Measurements from ENCODE around the gene FLT3LG.

Gene FLT3LG, protein sequence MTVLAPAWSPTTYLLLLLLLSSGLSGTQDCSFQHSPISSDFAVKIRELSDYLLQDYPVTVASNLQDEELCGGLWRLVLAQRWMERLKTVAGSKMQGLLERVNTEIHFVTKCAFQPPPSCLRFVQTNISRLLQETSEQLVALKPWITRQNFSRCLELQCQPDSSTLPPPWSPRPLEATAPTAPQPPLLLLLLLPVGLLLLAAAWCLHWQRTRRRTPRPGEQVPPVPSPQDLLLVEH

DNA sequence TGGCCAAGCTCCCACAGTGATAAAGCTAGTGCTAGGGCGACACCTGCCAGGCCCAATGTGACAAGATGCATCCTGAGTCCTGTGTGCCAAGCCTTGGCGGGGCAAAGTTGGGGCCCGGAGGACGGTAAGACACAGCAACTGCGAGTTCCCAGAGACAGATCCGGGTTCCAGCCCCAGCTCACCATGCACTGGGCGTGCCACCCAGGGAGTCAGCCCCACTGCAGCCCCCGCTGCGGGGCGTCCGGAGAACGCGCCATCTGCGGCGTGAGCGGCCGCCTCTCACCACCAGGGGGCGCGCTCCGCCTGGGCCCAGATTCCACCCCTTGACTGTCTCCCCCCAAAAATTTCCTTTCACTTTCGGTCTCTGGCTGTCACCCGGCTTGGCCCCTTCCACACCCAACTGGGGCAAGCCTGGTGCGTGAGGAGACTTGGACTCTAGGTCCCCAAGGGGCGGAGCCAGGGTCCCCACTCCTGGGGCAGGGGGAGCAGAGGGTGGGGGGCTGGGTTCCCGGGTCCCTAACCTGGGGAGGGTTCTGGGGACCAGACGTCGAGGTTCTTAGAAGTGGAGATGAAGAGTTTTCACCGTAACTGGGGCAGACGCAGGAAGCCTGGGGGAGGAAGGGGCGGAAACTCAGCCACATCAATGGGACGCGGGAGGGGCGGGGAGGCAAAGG is at the start of gene FLT3LG:
TSS of gene FLT3LG (plus strand) at position 348 of the 674 bp plus-strand sequence. CDS start 425 bp downstream, outside the sequence.
- peak; percentile 92 for DNase-seq
- in situ Hi-C loops (cut with MboI; ENCODE audit: low pct_unique_long_range_greater_than_20kb, low sequenced_read_pairs), result no loop called here

DNA sequence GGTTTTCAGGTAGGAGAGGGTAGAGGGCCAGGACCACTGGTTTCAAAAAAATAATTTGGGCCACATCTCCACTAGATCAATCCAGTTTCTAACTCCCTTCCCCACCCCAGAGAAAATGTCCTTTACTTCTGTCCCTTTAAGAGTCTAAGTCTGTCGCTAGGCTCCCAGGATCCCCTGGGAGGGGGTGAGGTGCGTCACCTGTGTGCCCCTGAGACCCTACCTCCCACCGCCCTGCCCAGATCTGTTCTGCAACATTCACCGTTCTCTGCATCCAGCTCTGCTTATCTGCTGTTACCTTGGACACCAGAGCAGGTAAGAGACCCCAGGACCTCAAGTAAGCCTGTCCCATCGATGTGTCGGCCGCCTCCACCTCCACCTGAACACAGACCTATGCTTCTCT is 48.8 kb upstream of the FLT3LG start, which contains the start of gene GFY:
TSS of gene GFY (plus strand) at position 211 of the 400 bp plus-strand sequence. CDS start 1,043 bp downstream, outside the sequence.
- in situ Hi-C loops (cut with MboI; ENCODE audit: low pct_unique_long_range_greater_than_20kb, low sequenced_read_pairs), result no loop called here
- no peak for DNase-seq

DNA sequence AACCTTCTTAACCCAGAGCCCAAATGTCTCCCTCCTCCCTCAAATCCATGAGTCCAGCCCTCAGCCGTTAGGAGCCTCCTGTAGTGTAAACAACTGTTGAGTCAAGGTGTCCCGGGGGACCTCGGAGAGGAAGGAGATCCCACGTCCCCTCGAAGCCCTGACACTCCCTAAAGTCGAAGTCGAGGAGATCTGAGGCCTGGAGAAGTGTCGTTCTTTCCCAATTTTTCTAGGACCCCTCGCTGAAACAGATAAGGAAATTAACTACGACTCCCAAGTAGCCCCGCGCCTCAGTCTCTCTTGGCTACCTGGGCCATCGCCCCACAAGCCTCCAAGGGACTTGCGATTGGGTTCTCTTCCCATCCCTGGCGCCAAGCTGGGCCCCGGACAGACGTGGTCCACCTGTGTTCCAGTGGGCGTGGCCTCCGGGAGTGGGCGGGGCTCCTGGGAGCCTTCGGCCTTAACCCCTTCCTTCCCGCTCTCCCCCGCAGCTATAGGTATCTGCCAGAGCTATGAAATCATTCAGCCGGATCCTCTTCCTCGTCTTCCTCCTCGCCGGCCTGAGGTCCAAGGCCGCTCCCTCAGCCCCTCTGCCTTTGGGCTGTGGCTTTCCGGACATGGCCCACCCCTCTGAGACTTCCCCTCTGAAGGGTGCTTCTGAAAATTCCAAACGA is 48.0 kb upstream of the FLT3LG start:
- DNase-seq, result peak; percentile 51
- in situ Hi-C loops (cut with MboI; ENCODE audit: low pct_unique_long_range_greater_than_20kb, low sequenced_read_pairs), result no loop called here

DNA sequence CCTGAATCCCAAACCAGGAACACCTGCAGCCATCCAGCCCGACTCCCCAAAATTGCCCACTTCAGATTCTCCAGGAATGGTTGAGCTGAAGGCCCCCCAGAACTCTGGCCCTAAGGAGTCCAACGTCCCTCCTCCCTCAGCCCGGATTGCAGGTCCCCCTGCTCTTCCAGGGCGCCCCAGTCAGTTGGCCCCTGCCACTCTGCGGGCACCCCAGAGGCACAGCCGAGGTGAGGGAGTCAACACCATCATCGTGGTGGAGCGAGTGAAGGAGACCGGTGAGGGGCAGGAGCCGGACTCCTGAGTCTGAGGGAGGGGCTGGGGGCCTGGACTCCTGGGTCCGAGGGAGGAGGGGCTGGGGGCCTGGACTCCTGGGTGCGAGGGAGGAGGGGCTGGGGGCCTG is 46.7 kb upstream of the FLT3LG start:
- no peak for DNase-seq
- in situ Hi-C loops (cut with MboI; ENCODE audit: low pct_unique_long_range_greater_than_20kb, low sequenced_read_pairs), result no loop called here

DNA sequence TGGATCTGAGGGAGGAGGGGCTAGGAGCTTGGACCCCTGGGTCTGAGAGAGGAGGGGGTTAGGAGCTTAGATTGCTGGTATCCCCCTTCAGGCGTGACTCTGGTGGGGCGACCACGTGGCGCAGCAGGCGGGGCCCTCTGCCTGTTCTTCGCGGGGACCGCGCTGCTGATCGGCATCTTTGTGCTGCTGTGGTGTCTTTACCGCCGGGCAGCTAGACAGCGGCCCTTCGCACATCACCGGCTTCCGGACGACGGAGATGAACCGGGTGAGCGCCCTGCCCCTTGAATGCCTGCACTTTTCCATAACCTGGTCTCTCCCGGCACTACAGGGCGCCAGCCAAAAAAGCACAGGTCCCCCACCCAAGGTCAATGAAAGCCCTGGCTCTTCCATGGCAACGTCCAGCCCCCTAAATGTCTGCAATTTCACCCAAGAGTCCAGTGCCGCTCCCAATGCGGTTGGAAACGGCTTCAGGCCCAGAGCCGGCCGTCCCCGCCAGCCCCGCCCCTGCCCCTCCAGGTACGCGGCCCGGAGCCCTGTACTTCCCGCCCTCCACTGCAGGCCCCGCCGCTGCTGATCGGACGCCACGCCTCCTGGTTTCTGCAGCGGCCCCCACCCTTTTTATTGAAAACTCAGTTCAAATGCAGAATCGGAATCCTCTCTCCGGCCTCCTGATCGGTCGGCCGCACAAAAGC is 46.0 kb upstream of the FLT3LG start:
- no peak for DNase-seq
- in situ Hi-C loops (cut with MboI; ENCODE audit: low pct_unique_long_range_greater_than_20kb, low sequenced_read_pairs), result no loop called here

DNA sequence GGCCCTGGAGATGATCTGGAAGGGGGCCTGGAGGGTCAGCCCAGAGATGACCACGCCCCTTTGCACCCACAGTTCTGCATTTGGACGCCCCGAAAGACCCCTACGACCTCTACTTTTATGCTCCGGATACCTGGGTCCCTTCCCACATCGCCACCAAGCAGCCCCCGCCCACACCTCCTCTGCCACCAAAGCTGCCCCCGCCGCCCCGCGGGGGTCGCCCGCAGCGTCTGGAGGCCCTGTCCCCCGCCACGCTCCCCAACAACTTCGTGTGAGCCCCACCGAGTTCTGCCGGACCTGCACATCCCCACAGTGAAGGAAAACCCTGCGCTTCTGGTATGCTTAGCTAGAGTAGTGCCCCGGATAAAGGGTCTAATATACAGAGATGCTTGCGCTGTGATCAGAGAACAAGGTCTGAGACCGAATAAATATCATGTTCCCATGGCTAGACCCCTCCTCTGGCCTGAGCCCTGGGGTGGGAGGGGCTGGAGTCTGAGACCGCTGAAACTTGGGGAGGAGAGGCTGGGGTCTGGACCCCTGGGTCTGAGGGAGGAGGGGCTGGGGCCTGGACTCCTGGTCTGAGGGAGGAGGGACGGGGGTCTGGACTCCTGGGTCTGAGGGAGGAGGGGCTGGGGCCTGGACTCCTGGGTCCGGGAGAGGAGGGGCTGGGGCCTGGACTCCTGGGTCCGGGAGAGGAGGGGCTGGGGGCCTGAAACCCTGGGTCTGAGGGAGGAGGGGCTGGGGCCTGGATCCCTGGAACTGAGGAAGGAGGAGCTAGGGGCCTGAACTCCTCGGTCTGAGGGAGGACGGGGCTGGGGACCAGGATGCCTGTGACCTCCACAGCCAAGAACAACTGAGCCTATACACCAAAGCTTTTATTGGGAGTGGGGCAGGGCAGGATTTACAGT is 45.2 kb upstream of the FLT3LG start:
- in situ Hi-C loops (cut with MboI; ENCODE audit: low pct_unique_long_range_greater_than_20kb, low sequenced_read_pairs), result no loop called here
- no peak for DNase-seq

DNA sequence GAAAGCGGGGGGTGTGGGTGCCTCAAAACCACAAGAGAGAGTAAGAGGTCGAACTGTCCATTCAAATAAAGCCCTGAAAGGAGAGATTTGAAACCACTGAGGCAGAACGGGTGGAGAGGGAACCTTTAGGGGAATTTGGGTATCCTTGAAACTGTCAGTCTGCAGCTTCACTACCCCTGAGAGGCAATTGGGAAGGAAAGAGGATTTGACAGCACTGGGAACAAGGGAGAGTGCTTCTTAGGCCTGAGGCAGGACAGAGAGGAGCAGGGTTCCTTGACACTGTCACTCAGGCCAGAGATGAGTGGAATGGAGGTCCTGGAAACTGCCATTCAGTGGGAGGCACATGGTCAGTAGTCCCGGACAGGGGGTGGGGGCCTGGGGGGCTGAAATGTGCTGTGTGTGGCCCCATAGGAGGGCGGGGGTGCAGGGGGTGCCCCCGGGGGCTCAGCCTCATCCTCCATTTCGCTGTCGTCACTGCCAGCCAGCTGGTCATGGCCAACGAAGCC is 43.8 kb upstream of the FLT3LG start:
- DNase-seq, result no peak
- in situ Hi-C loops (cut with MboI; ENCODE audit: low pct_unique_long_range_greater_than_20kb, low sequenced_read_pairs), result no loop called here

DNA sequence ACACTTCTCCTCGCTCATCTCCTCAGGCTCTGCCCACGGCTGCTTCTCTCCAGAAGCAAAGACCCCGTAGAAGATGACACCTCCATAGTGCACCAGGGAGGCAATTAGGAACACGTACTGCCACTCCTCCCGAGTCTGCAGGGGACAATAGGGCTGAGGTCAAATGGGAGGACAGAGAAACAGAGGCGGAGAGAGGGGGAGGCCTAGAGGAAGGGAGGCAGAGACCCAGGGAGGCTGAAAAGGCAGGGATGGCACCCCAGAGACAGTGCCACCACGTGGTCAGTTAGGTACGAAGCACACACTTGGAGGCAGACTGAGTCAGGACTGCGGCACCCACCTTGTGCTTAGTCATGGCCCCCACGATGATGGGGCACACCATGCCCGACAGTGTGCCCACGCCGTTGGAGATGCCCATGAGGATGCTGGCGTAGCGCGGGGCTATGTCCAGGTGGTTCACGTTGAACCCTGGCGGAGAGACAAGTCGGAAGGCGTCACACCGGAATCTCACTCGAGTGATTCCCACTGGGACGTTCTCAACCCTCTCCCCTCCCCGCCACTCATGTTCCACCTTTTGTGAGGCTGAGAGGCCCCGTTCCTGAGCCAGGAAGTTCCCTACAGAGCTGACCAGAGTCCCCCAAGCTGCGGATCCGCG is 43.2 kb upstream of the FLT3LG start:
- DNase-seq, result no peak
- in situ Hi-C loops (cut with MboI; ENCODE audit: low pct_unique_long_range_greater_than_20kb, low sequenced_read_pairs), result no loop called here

DNA sequence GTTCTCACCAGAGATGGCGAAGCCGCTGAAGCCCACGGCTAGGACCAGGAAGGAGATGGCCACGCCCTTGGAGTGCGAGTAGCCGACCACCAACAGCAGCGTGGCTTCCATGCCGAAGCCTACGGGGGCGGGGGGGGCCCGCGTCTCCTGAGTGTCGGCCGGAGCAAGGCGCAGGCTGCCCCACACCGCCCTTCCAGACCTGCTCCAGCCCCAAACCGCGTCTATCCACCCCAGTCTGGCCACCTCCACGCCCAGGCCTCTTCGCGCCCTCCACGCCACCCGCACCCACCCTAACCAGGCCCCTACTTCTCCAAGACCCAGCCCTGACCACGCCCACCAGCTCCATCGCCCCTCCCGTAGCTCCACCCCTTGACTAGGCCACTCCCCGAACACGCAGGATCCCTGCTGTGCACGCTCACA is 42.7 kb upstream of the FLT3LG start:
- in situ Hi-C loops (cut with MboI; ENCODE audit: low pct_unique_long_range_greater_than_20kb, low sequenced_read_pairs), result no loop called here
- DNase-seq, result no peak

DNA sequence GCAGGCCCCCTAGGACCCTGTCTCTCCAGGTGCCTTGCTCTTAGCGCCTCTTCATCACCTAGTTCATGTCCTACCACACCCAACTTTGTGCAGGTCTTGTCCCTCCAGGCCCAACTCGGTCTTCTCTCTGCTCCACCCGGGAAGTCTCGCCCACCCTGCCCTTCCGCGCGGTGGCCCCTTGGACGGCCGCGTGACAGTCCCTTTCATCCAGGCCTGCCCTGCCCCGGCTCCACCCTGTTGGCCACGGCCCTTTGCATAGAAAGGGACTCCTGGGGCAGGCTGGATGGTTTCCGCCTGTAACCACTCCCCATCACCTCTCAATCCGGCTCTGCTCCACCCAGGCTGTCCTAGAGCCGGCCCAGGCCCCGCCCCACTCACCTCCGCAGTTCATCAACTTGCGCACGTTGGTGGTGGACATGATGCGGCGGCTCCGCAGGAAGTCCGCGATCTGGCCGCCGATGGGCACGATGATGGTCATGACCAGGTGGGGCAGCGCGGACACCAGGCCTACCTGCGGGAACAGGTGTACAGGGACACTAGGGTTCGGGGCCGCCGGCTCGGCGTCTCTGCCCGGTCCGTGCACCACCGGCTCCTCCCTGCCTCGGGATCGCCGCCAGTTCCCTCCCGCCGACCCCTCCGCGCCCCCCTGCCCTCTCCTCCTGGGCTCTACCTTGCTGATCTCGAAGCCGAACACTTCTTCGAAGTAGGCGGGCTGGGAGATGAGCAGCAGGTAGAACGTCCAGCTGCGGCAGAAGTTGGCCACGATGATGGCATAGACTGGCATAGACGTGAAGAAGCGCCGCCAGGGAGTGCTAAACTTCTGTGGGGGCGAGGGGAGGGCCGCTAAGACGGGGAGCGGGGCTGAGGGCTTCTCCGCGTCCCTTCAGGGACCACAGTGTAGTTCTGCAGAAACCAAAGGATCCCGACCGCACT is 41.6 kb upstream of the FLT3LG start:
- DNase-seq, result no peak
- in situ Hi-C loops (cut with MboI; ENCODE audit: low pct_unique_long_range_greater_than_20kb, low sequenced_read_pairs), result no loop called here

DNA sequence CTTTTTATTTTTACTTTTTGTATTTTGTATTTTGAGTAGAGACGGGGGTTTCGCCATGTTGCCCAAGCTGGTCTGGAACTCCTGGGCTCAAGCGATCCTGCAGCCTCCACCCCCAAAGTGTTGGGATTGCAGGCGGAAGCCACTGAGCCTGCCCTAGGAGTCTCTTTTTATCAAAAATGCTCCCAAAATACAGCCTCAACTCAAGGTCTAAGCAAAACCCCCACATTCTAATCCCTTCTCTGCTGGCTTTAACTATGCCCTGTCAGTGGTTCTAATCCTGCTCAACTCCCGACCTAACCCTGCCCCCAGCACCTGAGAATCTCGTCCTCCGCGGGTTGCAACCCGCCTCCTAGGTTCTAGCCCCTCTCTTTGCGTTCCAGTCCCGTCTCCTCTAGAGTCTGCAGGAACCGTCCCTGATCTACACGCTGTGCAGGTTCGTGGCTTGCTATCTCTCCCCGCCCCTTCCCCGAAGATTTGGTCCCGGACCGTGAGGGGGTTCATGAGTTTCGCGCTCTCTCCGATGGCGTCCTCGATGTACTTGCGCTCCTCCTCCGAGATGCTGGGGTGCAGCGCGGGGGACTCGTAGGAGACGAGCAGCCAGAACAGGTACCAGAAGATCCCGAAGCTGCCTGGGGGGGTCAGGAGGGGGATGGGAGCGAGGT is 40.6 kb upstream of the FLT3LG start:
- in situ Hi-C loops (cut with MboI; ENCODE audit: low pct_unique_long_range_greater_than_20kb, low sequenced_read_pairs), result no loop called here
- no peak for DNase-seq

DNA sequence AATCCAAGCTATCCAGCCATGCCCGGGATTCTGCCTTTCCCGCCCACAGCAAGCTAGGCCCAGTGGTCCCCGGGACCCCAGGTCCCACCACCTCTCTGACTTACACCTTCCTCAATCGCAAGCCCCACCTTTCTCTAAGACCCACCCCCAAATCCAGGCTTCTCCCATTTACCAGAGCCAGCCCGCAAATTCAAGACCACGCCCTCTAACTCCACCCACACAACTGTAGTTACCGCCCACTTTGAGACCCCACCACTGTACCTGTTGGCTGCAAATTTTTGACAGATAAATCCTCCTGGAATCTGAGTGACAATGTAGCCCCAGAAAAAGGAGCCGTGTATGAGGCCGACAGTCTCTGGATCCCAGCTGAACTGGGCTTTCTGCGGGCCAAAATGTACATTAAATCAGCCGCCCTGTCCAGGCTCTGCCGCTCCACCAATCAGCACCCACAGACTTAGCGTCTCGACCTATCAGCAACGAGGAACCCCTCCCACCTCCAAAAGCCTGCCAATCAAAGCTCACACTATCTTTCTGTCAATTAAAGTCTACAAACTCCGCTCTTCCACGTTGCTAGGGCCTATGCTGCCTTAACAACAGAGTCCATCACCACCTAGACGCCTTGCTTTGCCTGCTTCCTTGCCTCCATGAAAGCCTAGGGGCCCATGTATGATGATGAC is 39.0 kb upstream of the FLT3LG start:
- DNase-seq, result no peak
- in situ Hi-C loops (cut with MboI; ENCODE audit: low pct_unique_long_range_greater_than_20kb, low sequenced_read_pairs), result no loop called here

DNA sequence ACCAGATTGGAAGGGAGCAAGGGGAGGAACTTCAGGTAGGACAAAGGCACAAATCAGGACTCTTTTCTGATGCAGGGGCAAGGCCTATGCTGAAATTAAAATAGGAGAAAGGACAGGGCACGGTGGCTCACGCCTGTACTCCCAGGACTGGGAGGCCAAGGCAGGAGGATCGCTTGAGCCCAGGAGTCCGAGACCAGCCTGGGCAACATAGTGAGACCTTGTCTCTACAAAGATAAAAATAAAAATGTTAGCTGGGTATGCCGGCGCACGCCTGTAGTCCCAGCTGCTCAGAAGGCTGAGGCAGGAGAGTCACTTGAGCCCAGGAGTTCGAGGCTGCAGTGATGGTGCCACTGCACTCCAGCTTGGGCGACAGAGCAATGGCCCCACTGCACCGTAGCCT is 38.3 kb upstream of the FLT3LG start:
- in situ Hi-C loops (cut with MboI; ENCODE audit: low pct_unique_long_range_greater_than_20kb, low sequenced_read_pairs), result no loop called here
- DNase-seq, result no peak

DNA sequence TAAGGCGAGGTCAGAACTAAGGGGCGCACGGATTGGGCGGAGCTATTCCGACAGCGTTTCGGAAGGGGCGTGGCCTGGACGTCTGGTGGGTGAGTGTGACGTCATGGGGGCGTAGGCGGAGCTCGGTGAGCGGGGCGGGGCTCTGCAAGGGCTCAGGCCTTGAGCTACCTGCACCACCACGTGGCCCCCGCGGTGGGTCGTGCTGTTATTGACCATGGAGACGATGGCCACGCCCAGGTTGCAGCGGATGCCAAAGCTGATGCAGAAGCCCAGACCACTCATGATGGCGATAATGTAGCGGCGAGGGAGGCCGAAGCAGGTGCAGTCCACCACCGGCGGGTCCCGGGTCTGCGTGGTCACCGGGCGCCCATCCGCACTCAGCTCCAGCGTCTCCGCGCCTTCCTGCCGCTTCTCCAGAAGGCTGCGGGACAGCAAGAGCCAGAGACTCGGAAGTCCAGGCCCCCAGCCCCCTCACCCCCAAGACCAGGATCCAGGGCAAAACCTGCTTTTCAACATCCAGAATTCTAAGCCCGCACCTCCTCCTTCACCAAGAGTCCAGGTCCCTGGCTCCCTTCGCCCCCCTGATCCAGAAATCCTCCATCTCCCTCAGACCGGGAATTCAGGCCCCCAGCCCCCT is 37.5 kb upstream of the FLT3LG start:
- no peak for DNase-seq

DNA sequence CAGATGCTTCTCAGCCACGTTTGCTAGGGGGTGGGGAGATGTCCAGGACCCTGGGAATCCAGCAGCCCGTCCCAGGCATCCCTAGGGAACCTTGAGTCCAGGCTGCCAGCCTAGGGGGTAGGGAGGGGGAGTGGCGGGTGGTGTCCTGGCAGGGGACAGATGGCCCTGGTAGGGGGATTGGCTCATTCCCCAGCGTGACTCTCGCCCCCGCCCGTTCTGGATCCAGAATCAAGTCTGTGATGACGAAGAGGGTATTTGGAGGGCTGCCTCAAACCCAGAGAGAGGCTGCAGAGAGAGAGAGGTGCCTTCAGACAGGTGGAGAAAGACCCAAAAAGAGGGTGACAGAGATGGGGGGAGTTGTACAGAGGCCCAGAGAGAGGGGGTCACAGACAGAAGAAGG is 36.8 kb upstream of the FLT3LG start:
- in situ Hi-C loops (cut with MboI; ENCODE audit: low pct_unique_long_range_greater_than_20kb, low sequenced_read_pairs), result no loop called here
- DNase-seq, result no peak

More for the DNA sequence above, 37.5 kb upstream of the FLT3LG start:
- in situ Hi-C loops (cut with MboI; ENCODE audit: low pct_unique_long_range_greater_than_20kb, low sequenced_read_pairs), result no loop called here

DNA sequence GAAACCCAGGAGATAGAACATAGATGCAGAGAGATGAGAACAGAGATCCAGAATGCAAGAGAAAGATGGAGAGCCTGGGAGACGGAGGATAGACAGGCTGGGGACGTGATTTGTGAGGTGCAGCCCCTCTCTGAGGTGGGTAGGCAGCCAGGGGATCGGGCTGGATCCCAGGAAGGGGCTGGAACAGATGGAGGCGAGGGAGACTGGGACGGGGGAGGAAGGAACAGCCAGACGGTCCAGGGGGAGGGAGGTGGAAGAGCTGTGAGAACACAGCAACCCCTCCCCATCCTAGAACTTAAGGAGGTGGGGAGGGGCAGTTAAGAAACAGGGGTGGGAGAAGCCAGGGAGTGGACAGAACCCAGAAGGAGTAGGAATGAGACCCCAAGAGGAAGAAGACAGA is 35.8 kb upstream of the FLT3LG start:
- in situ Hi-C loops (cut with MboI; ENCODE audit: low pct_unique_long_range_greater_than_20kb, low sequenced_read_pairs), result no loop called here
- no peak for DNase-seq

All from KBM-7 (cell line).